HepG2 (cell line): Measurements from ENCODE around the gene ARL6IP4. TPM values are rescaled to one million over a fixed set of nuclear protein-coding genes. Genes with fewer than 3 reads are reported as not detected.

ENCODE experiments used
- CEBPG ChIP-seq: IDR thresholded peaks from 2 replicates; pipeline ENCODE4 v1.6.1; 2016
- DNMT1 ChIP-seq: sonication (generic); formaldehyde crosslinking; IDR thresholded peaks from 2 replicates; pipeline ENCODE4 v1.5.1; 2020; ENCODE audit warnings: mild to moderate bottlenecking, missing genetic modification reagents
- ESRRA ChIP-seq: sonication (generic); formaldehyde crosslinking; IDR thresholded peaks from 2 replicates; pipeline ENCODE4 v1.5.1; 2020; ENCODE audit warnings: mild to moderate bottlenecking, low read depth, missing genetic modification reagents
- FOXK2 ChIP-seq: fragments of 450-650 bp; IDR thresholded peaks from 2 replicates; pipeline ENCODE4 v1.6.1; 2016
- IRF2 ChIP-seq: IDR thresholded peaks from 2 replicates; pipeline ENCODE4 v1.6.1; 2018; ENCODE audit warnings: missing genetic modification reagents, missing compliant biosample characterization
- KDM1A ChIP-seq: IDR thresholded peaks from 2 replicates; pipeline ENCODE4 v1.6.1; 2016; ENCODE audit warnings: missing compliant biosample characterization
- MED1 ChIP-seq: sonication (generic); formaldehyde crosslinking; IDR thresholded peaks from 2 replicates; pipeline ENCODE4 v1.4.0; 2020; ENCODE audit warnings: missing genetic modification reagents
- MED13 ChIP-seq: sonication (generic); formaldehyde crosslinking; IDR thresholded peaks from 2 replicates; pipeline ENCODE4 v1.5.0; 2020; ENCODE audit warnings: missing genetic modification reagents
- NFKBIZ ChIP-seq: IDR thresholded peaks from 2 replicates; pipeline ENCODE4 v1.6.1; 2018; ENCODE audit warnings: missing genetic modification reagents, missing compliant biosample characterization
- NFRKB ChIP-seq: fragments of 450-650 bp; IDR thresholded peaks from 2 replicates; pipeline ENCODE4 v1.6.1; 2017
- NR2C2 ChIP-seq: sonication (generic); formaldehyde crosslinking; IDR thresholded peaks from 2 replicates; pipeline ENCODE4 v1.4.0; 2020; ENCODE audit warnings: missing genetic modification reagents, mild to moderate bottlenecking, moderate library complexity, borderline replicate concordance
- SMAD3 ChIP-seq: sonication (generic); formaldehyde crosslinking; IDR thresholded peaks from 2 replicates; pipeline ENCODE4 v1.4.0; 2020; ENCODE audit warnings: missing genetic modification reagents
- SSRP1 ChIP-seq: IDR thresholded peaks from 2 replicates; pipeline ENCODE4 v1.6.1; 2016; ENCODE audit warnings: control low read depth
- TOPORS ChIP-seq: sonication (generic); formaldehyde crosslinking; IDR thresholded peaks from 2 replicates; pipeline ENCODE4 v1.8.0; 2023; ENCODE audit warnings: mild to moderate bottlenecking, missing genetic modification reagents
- YEATS2 ChIP-seq: sonication (generic); formaldehyde crosslinking; IDR thresholded peaks from 2 replicates; pipeline ENCODE4 v1.4.0; 2020; ENCODE audit warnings: missing genetic modification reagents, borderline replicate concordance
- ZFY ChIP-seq: sonication (generic); formaldehyde crosslinking; IDR thresholded peaks from 2 replicates; pipeline ENCODE4 v1.4.0; 2020; ENCODE audit warnings: missing genetic modification reagents
- ZKSCAN1 ChIP-seq: fragments of 150-350 bp; IDR thresholded peaks from 2 replicates; pipeline ENCODE4 v1.6.1; 2014; ENCODE audit warnings: low read length
- ZMYM3 ChIP-seq: sonication (generic); formaldehyde crosslinking; IDR thresholded peaks from 2 replicates; pipeline ENCODE4 v1.5.1; 2020; ENCODE audit warnings: mild to moderate bottlenecking, missing genetic modification reagents
- ZNF614 ChIP-seq: IDR thresholded peaks from 2 replicates; pipeline ENCODE4 v1.6.1; 2018; ENCODE audit warnings: missing biosample characterization, missing genetic modification reagents, inconsistent platforms, borderline replicate concordance
- ZNF619 ChIP-seq: sonication (generic); formaldehyde crosslinking; IDR thresholded peaks from 2 replicates; pipeline ENCODE4 v1.4.0; 2020; ENCODE audit warnings: mild to moderate bottlenecking, missing genetic modification reagents
- ZNF672 ChIP-seq: sonication (generic); formaldehyde crosslinking; IDR thresholded peaks from 2 replicates; pipeline ENCODE4 v1.8.1; 2022; ENCODE audit warnings: missing genetic modification reagents
- ZNF720 ChIP-seq: sonication (generic); formaldehyde crosslinking; IDR thresholded peaks from 2 replicates; pipeline ENCODE4 v1.4.0; 2020; ENCODE audit warnings: missing genetic modification reagents
- ZNF747 ChIP-seq: sonication (generic); formaldehyde crosslinking; IDR thresholded peaks from 2 replicates; pipeline ENCODE4 v1.8.1; 2023; ENCODE audit warnings: missing genetic modification reagents, mild to moderate bottlenecking, borderline replicate concordance
- ZNF768 ChIP-seq: sonication (generic); formaldehyde crosslinking; IDR thresholded peaks from 2 replicates; pipeline ENCODE4 v1.4.0; 2020; ENCODE audit warnings: missing genetic modification reagents
- ZNF781 ChIP-seq: sonication (generic); formaldehyde crosslinking; IDR thresholded peaks from 2 replicates; pipeline ENCODE4 v1.5.1; 2020; ENCODE audit warnings: borderline replicate concordance, mild to moderate bottlenecking, missing genetic modification reagents; ENCODE audit errors: not compliant biosample characterization
- ZNF850 ChIP-seq: sonication (generic); formaldehyde crosslinking; conservative IDR thresholded peaks from 2 replicates; pipeline ENCODE4 v1.9.0; 2021; ENCODE audit warnings: mild to moderate bottlenecking, missing genetic modification reagents
- ZSCAN20 ChIP-seq: sonication (generic); formaldehyde crosslinking; IDR thresholded peaks from 2 replicates; pipeline ENCODE4 v1.4.0; 2020; ENCODE audit warnings: missing genetic modification reagents, mild to moderate bottlenecking, borderline replicate concordance
- ZSCAN21 ChIP-seq: sonication (generic); formaldehyde crosslinking; IDR thresholded peaks from 2 replicates; pipeline ENCODE4 v1.8.0; 2022; ENCODE audit warnings: mild to moderate bottlenecking, missing genetic modification reagents, moderate library complexity, borderline replicate concordance
- ZSCAN29 ChIP-seq: sonication (generic); formaldehyde crosslinking; conservative IDR thresholded peaks from 2 replicates; pipeline ENCODE4 v1.4.0; 2020; ENCODE audit warnings: mild to moderate bottlenecking, missing genetic modification reagents
- polyA plus RNA-seq, 8 experiments: library from polyadenylated mRNA; depleted of rRNA in 3 of 8; stranded (reverse) in 7 of 8; unstranded in 1 of 8; fragments of >200 nt; fragmentation: Illumina TruSeq in 4 of 8; extraction: Trizol in 4 of 8; gene quantifications; 2 replicates each; pipeline versions ENCODE4 v1.2.1 to v1.2.3, GENCODE V29; 2011 to 2016; ENCODE audit warnings: low read depth in 4 of 8, missing spikeins in 1 of 8, mixed read lengths in 1 of 8; ENCODE audit not compliant: insufficient read depth in 1 of 8
- total RNA-seq, 5 experiments: library from RNA; depleted of rRNA; stranded (reverse); fragments of >200 nt; fragmentation: Illumina TruSeq; extraction: Trizol; gene quantifications; 2 replicates each; pipeline ENCODE4 v1.2.3, GENCODE V29; 2016; ENCODE audit warnings: low read depth in 1 of 5
- TF ChIP-seq, protein P1 (sequence below): IDR thresholded peaks from 2 replicates; pipeline ENCODE4 v1.6.1; 2016; ENCODE audit warnings: mild to moderate bottlenecking, missing biosample characterization, missing genetic modification reagents
- TF ChIP-seq, protein P2 (sequence below): sonication (generic); formaldehyde crosslinking; conservative IDR thresholded peaks from 2 replicates; pipeline ENCODE4 v1.4.0; 2020; ENCODE audit warnings: mild to moderate bottlenecking, missing genetic modification reagents, moderate library complexity

ARL6IP4 gene
- total and polyA plus RNA-seq, 2 of the 13 experiments (the other 11 are each of a cell fraction or from before 2014, with no cell fraction given) = 155 to 220 TPM

DNA sequence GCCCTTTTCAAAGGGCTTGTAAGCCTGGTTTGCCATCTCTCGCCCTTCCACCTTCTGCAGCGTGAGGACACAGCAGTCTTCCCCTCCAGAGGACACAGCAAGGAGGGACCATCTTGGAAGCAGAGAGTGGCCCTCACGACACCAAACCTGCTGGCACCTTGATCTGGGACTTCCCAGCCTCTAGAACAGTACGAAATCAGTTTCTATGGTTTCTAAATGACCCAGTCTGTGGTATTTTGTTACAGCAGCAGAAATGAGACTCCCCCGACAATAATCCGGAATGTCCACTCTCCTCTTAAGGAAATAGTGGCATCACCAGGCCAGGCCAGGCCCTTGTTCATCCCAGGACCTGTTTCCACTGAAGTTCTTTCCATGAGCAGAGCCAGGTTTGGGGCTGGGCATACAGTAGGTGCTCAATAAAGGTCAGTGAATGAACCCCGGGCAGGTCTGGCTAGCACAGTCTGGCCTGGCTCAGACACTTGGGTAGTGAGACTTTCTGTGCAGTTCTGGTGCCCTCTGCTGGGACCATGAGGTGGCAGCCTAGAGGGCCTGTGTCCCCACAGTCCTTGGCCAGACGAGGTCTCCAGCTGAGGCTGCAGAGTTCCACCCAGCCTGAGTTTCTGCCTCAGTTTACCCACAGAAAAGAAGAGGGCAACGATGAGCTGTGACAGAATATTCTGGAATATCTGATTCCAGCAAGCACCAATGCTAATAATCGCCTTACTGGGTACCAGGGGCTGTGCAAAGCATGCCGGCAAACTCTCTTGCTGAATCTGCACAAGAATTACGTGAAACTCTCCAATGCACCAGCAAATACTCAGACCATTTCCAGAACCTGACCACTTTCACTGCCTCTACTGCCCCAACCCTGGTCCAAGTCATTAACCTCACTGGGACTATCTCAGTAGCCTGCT is 28.2 kb upstream of the ARL6IP4 start (continued):
- no peak for TF ChIP-seq ZSCAN29 (CRISPR knock-in tag)
- TF ChIP-seq FOXK2 = no peak
- TF ChIP-seq NFKBIZ (CRISPR knock-in tag) = no peak
- no peak for TF ChIP-seq NR2C2 (CRISPR knock-in tag)
- TF ChIP-seq ZNF720 (CRISPR knock-in tag) = 0 out of 2 replicates have a peak, but pooled peaks have one; percentile 36
- TF ChIP-seq IRF2 (CRISPR knock-in tag) = peak; percentile 49; the same call in 1 of the 2 replicates
- TF ChIP-seq MED1 = peak; percentile 36; the same call in 1 of the 2 replicates
- TF ChIP-seq ZNF614 (CRISPR knock-in tag) = no peak
- TF ChIP-seq SMAD3 = peak; percentile 71; the same call in 1 of the 2 replicates
- TF ChIP-seq SSRP1 (CRISPR knock-in tag) = peak; percentile 44; the same call in 1 of the 2 replicates
- no peak for TF ChIP-seq DNMT1 (CRISPR knock-in tag)
- TF ChIP-seq, protein P1, sequence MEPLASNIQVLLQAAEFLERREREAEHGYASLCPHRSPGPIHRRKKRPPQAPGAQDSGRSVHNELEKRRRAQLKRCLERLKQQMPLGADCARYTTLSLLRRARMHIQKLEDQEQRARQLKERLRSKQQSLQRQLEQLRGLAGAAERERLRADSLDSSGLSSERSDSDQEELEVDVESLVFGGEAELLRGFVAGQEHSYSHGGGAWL (CRISPR knock-in tag) = no peak
- TF ChIP-seq NFRKB = no peak
- TF ChIP-seq ZKSCAN1 = no peak
- no peak for TF ChIP-seq MED13
- TF ChIP-seq ZMYM3 (CRISPR knock-in tag) = peak; percentile 64
- TF ChIP-seq ZSCAN20 = no peak
- TF ChIP-seq CEBPG = no peak
- 0 out of 2 replicates have a peak, but pooled peaks have one; percentile 34 for TF ChIP-seq ZNF619
- 0 out of 2 replicates have a peak, but pooled peaks have one; percentile 33 for TF ChIP-seq ZNF747 (CRISPR knock-in tag)
- TF ChIP-seq YEATS2 (CRISPR knock-in tag) = peak; percentile 48; the same call in 1 of the 2 replicates
- TF ChIP-seq TOPORS (CRISPR knock-in tag) = no peak
- no peak for TF ChIP-seq ZSCAN21 (CRISPR knock-in tag)
- TF ChIP-seq KDM1A = no peak
- TF ChIP-seq ZFY (CRISPR knock-in tag) = no peak
- TF ChIP-seq, protein P2, sequence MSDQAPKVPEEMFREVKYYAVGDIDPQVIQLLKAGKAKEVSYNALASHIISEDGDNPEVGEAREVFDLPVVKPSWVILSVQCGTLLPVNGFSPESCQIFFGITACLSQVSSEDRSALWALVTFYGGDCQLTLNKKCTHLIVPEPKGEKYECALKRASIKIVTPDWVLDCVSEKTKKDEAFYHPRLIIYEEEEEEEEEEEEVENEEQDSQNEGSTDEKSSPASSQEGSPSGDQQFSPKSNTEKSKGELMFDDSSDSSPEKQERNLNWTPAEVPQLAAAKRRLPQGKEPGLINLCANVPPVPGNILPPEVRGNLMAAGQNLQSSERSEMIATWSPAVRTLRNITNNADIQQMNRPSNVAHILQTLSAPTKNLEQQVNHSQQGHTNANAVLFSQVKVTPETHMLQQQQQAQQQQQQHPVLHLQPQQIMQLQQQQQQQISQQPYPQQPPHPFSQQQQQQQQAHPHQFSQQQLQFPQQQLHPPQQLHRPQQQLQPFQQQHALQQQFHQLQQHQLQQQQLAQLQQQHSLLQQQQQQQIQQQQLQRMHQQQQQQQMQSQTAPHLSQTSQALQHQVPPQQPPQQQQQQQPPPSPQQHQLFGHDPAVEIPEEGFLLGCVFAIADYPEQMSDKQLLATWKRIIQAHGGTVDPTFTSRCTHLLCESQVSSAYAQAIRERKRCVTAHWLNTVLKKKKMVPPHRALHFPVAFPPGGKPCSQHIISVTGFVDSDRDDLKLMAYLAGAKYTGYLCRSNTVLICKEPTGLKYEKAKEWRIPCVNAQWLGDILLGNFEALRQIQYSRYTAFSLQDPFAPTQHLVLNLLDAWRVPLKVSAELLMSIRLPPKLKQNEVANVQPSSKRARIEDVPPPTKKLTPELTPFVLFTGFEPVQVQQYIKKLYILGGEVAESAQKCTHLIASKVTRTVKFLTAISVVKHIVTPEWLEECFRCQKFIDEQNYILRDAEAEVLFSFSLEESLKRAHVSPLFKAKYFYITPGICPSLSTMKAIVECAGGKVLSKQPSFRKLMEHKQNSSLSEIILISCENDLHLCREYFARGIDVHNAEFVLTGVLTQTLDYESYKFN = no peak
- TF ChIP-seq ZNF850 (CRISPR knock-in tag) = no peak
- TF ChIP-seq ZNF768 (CRISPR knock-in tag) = no peak; the same call in 1 of the 2 replicates
- TF ChIP-seq ZNF781 (CRISPR knock-in tag) = no peak
- no peak for TF ChIP-seq ZNF672 (CRISPR knock-in tag)
- no peak for TF ChIP-seq ESRRA
